Sigmoid colon (tissue), 7 donors: ENCODE measurements around the gene TRIM58. TPM values are rescaled to one million over a fixed set of nuclear protein-coding genes. Genes with fewer than 3 reads are reported as not detected.

Experiments
- DNase-seq: peaks from one replicate; pipeline ENCODE4 v3.0.0-alpha.2; 2019
- H3K27ac ChIP-seq, 4 donors: fragments of 200-600 bp; sonication (generic); one replicate each; pipeline ENCODE4 v1.5.1; 2016 to 2019; ENCODE audit warnings: mild to moderate bottlenecking in 1 of 4
- H3K27me3 ChIP-seq, 3 donors: fragments of 200-600 bp; sonication (generic); one replicate each; pipeline ENCODE4 v1.5.1; 2019; ENCODE audit warnings: mild to moderate bottlenecking in 1 of 3
- H3K36me3 ChIP-seq, 4 donors: fragments of 200-600 bp; sonication (generic); one replicate each; pipeline ENCODE4 v1.5.1; 2016 to 2019
- H3K4me1 ChIP-seq, 4 donors: fragments of 200-600 bp; sonication (generic); one replicate each; pipeline ENCODE4 v1.5.1; 2017 to 2019
- H3K4me3 ChIP-seq, 4 donors: fragments of 200-600 bp; sonication (generic); one replicate each; pipeline ENCODE4 v1.5.1; 2017 to 2019; ENCODE audit warnings: mild to moderate bottlenecking in 2 of 4, moderate library complexity in 1 of 4
- H3K9me3 ChIP-seq, 4 donors: fragments of 200-600 bp in 3 of 4; sonication (generic) in 3 of 4; one replicate each; pipeline versions ENCODE4 v1.5.1 to v1.6.1; 2013 to 2019
- CTCF ChIP-seq, 4 experiments: fragments of 450-650 bp in 3 of 4; fragments of 200-600 bp in 1 of 4; IDR thresholded peaks; one replicate each; pipeline ENCODE4 v1.5.1; 2016 to 2019; ENCODE audit warnings: antibody characterized with exemption in 4 of 4, mild to moderate bottlenecking in 3 of 4, moderate library complexity in 2 of 4
- EP300 ChIP-seq, 4 donors: sonication (generic); formaldehyde crosslinking; IDR thresholded peaks; one replicate each; pipeline ENCODE4 v1.6.1; 2017; ENCODE audit warnings: antibody characterized with exemption in 4 of 4
- POLR2A ChIP-seq, 2 donors: fragments of 450-650 bp; IDR thresholded peaks; one replicate each; pipeline ENCODE4 v1.6.1; 2016; ENCODE audit warnings: antibody characterized with exemption in 2 of 2, mild to moderate bottlenecking in 2 of 2, moderate library complexity in 2 of 2
- POLR2AphosphoS5 ChIP-seq, 4 donors: sonication (generic); formaldehyde crosslinking; IDR thresholded peaks; one replicate each; pipeline ENCODE4 v1.6.1; 2017; ENCODE audit warnings: antibody characterized with exemption in 4 of 4
- WGBS, 2 donors: extraction: QIAGEN DNeasy Blood & Tissue Kit; methylation state at CpG; one replicate each; pipeline ENCODE4 v1.1.7; 2013; 5-methylcytosine and 5-hydroxymethylcytosine counted together
- intact Hi-C: fragments of 100-400 bp; cut with DNase I; formaldehyde crosslinking; loops from one replicate; pipeline ENCODE4 v1.15.1; 2023
- polyA plus RNA-seq, 3 donors: library from polyadenylated mRNA; stranded (reverse); fragments of 200-250 nt; gene quantifications; one replicate each; pipeline ENCODE4 v1.2.3, GENCODE V29; 2013
- total RNA-seq, 4 donors: library from RNA; depleted of rRNA; stranded (reverse); fragments of >200 nt; gene quantifications; one replicate each; pipeline ENCODE4 v1.1.0, GENCODE V29; 2016
- donor health status: healthy with polysubstance abuse.
- donor health status: Bipolar disorder and iron deficiency.
- donor health status: healthy.

The TRIM58 gene
- total and polyA plus RNA-seq, 7 donors, result 0.41 to 2.1 (median 0.87) TPM

DNA sequence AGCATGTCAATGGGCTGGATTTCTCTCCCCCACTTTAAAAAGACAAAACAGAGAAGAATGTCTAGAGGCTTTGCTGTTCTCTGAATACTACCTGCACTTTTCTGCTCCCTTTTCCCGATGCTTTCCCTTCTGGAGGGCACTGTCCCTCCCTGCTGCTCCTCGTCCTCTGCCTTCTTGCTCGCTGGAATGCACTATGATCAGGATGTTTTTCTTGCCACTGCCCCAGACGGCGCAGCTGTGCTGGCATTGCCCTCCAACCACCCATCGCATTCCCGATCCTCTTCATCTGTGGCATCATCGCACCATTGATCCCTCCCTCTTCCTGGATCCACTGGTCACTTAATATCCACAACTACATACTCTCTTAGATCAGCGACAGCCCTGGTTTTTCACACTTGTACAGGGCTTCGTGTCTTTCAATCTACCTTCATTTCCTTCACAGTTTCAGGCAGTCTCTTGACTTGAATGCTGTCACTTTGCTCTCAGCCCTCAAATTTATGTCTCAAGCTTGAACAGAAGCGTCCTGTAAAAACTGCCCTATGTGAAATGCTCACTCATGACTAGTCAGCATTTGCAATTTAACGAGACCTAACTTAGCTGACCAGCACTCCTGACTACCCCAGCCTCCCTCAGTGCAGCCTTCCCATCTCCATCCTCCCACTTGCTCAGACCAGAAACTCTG is 11.8 kb upstream of the TRIM58 start:
- no peak for DNase-seq
- no peaks in the 10 kb centered on the region for H3K27me3 ChIP-seq
- TF ChIP-seq POLR2A (IDR thresholded peaks at IDR 0.05), result no peak
- no peak for TF ChIP-seq EP300 (IDR thresholded peaks at IDR 0.05)
- no peak for TF ChIP-seq CTCF (IDR thresholded peaks at IDR 0.05)
- no peak for TF ChIP-seq POLR2AphosphoS5 (IDR thresholded peaks at IDR 0.05)
- no peaks in the 10 kb centered on the region for H3K36me3 ChIP-seq
- H3K4me1 ChIP-seq, result no peaks in the 10 kb centered on the region
- no peak overlapping the region for H3K27ac ChIP-seq
- 77 to 80% methylated on average over 12 of the region's 12 CpGs for WGBS, 2 donors
- H3K9me3 ChIP-seq, result no peaks in the 10 kb centered on the region
- intact Hi-C loops, result no loop called here
- no peak overlapping the region for H3K4me3 ChIP-seq

DNA sequence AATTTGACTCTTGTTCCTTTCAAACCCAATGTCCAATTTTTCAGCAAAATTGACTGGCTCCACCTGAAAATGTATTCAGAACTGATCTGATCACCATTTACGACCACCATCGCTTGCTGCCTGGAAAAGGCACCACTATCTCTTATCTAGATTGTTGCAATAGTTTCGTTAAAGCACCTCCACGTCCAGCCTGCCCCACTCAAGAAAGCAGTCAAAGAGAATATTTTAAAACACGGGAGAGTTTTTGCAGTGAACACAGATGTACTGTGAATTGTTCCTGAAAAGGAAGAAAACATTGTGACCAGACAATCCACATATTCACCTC is 11.3 kb upstream of the TRIM58 start:
- intact Hi-C loops, result no loop called here

DNA sequence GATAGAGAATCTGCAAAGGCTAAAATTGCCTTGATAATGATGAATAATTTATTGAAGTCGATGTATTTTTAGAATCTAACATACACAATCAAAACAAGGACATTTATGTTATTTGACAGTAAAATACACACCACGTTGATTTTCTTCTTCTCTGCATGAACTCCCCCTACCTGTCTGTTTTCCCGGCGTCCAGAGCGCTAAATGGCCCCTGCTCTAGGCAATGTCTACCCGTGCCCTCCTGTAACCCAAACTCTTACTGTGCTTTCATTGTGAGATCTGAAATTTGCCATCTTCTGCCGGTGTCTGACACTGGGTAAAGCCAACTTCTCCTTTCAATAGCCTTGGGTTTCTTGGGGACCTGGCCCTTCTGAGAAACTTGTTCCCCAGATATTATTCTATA is 8.6 kb upstream of the TRIM58 start:
- 86 to 87% methylated on average over 7 of the region's 7 CpGs for WGBS, 2 donors
- intact Hi-C loops, result no loop called here
- H3K4me3 ChIP-seq, result no peak overlapping the region

More for the DNA sequence above, 11.3 kb upstream of the TRIM58 start:
- H3K27me3 ChIP-seq, result no peaks in the 10 kb centered on the region
- no peak for TF ChIP-seq CTCF (IDR thresholded peaks at IDR 0.05)
- TF ChIP-seq POLR2AphosphoS5 (IDR thresholded peaks at IDR 0.05), result no peak
- TF ChIP-seq POLR2A (IDR thresholded peaks at IDR 0.05), result no peak
- TF ChIP-seq EP300 (IDR thresholded peaks at IDR 0.05), result no peak
- no peaks in the 10 kb centered on the region for H3K36me3 ChIP-seq
- WGBS, 2 donors, result 77 to 81% methylated on average over 5 of the region's 5 CpGs
- H3K4me1 ChIP-seq, result no peaks in the 10 kb centered on the region
- H3K27ac ChIP-seq, result no peak overlapping the region
- no peak overlapping the region for H3K4me3 ChIP-seq
- DNase-seq, result no peak
- H3K9me3 ChIP-seq, result no peaks in the 10 kb centered on the region

DNA sequence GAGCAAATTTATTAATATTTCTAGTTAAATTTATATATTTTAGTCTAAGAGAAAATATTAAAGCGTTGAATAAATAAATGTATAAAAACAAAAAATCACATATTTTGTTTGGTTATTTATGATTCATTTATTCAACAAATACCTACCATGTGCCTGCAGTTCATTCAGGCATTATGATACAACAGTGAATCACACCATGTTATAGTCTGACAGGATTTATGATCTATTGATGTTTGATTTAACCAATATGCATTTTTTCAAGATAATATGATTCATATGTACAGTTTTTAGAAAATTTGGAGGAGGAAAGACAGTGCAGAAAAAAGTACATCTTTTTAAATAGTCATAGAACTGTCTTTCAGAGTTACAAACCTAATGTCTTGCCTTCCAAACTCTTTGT is 7.4 kb upstream of the TRIM58 start:
- WGBS, 2 donors, result 86 to 94% methylated on average over 1 of the region's 1 CpG
- no peak for DNase-seq
- H3K27ac ChIP-seq, result no peak overlapping the region
- TF ChIP-seq CTCF (IDR thresholded peaks at IDR 0.05), result no peak
- H3K9me3 ChIP-seq, result no peaks in the 10 kb centered on the region
- no peaks in the 10 kb centered on the region for H3K27me3 ChIP-seq
- intact Hi-C loops, result no loop called here
- no peaks in the 10 kb centered on the region for H3K4me1 ChIP-seq
- H3K4me3 ChIP-seq, result no peak overlapping the region
- H3K36me3 ChIP-seq, result no peaks in the 10 kb centered on the region

More for the DNA sequence above, 8.6 kb upstream of the TRIM58 start:
- no peak overlapping the region for H3K27ac ChIP-seq
- TF ChIP-seq CTCF (IDR thresholded peaks at IDR 0.05) (no peak), POLR2A (IDR thresholded peaks at IDR 0.05) (no peak), EP300 (IDR thresholded peaks at IDR 0.05) (no peak)
- no peaks in the 10 kb centered on the region for H3K36me3 ChIP-seq
- no peak for DNase-seq
- H3K9me3 ChIP-seq, result no peaks in the 10 kb centered on the region
- no peaks in the 10 kb centered on the region for H3K27me3 ChIP-seq
- no peaks in the 10 kb centered on the region for H3K4me1 ChIP-seq

DNA sequence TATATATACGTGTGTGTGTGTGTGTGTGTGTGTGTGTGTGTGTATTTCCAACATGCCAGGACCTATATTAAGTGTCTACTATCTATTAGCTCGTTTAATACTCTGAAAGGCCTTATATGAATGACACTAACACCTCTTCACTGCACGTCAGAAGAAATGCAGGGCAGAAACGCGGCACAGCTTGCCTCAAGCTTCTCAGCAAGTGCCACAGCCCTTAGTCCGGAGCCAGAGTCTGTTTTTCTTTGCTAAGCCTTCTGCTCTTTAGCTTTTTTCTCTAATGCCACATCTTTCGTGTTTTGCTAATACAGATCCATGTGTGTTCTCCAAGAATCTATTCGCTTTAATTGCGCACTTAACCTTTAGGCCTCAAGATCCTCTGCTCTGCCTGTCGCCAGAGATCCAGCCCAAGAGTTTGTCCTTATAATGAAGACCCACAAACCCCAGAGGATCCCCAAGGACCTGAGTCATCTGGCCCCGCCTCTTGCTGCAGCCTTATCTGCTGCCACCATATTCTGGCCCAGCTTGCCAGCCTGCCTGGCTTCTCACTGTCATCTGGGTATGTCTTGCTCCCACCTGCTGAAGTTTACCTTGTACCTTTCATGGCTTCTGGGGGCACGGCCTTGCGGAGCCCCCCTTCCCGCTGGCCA is 2.0 kb upstream of the TRIM58 start:
- Histone ChIP-seq H3K4me3 (no peak overlapping the region), H3K27me3 (peaks cover 6 to 31% (median 17%) of the 10 kb centered on the region in 3 donors), H3K36me3 (no peaks in the 10 kb centered on the region), H3K27ac (no peak overlapping the region), H3K9me3 (no peaks in the 10 kb centered on the region), H3K4me1 (peaks cover 0 to 15% (median 10%) of the 10 kb centered on the region in 4 donors)
- TF ChIP-seq EP300 (IDR thresholded peaks at IDR 0.05) (no peak), POLR2AphosphoS5 (IDR thresholded peaks at IDR 0.05) (no peak), POLR2A (IDR thresholded peaks at IDR 0.05) (no peak), CTCF (IDR thresholded peaks at IDR 0.05) (no peak)
- intact Hi-C loops, result no loop called here
- WGBS, 2 donors, result 81 to 84% methylated on average over 14 of the region's 14 CpGs
- no peak for DNase-seq
